Glutamatergic neuron (in vitro differentiated cells): ENCODE results near the gene PCDHA12. TPM values are rescaled to one million over a fixed set of nuclear protein-coding genes. Genes with fewer than 3 reads are reported as not detected.
A peak's percentile ranks its signal among the peaks of the same experiment; 100 is the strongest.
"Not testable (repeated sequence)": the region's sequence is repeated elsewhere in the genome, so short reads cannot be mapped to it uniquely, and the experiment has no call there.

ENCODE experiments used
- DNase-seq: peaks from one replicate; pipeline ENCODE4 v3.0.0; 2022
- H3K27ac Mint-ChIP-seq: one replicate; pipeline ENCODE4 v1.8.0; 2020; ENCODE audit warnings: mild to moderate bottlenecking, mixed read lengths, inconsistent platforms; ENCODE audit not compliant: unreplicated experiment
- H3K27me3 Mint-ChIP-seq: one replicate; pipeline ENCODE4 v1.8.0; 2020; ENCODE audit warnings: mild to moderate bottlenecking, moderate library complexity, mixed read lengths, inconsistent platforms; ENCODE audit not compliant: unreplicated experiment
- H3K36me3 Mint-ChIP-seq: one replicate; pipeline ENCODE4 v1.8.0; 2020; ENCODE audit warnings: mild to moderate bottlenecking, mixed read lengths, inconsistent platforms; ENCODE audit not compliant: unreplicated experiment
- H3K4me1 Mint-ChIP-seq: one replicate; pipeline ENCODE4 v1.8.0; 2020; ENCODE audit warnings: mild to moderate bottlenecking, low read depth, mixed read lengths, inconsistent platforms; ENCODE audit not compliant: unreplicated experiment
- H3K4me3 Mint-ChIP-seq: one replicate; pipeline ENCODE4 v1.8.0; 2020; ENCODE audit warnings: mild to moderate bottlenecking, mixed read lengths, inconsistent platforms; ENCODE audit not compliant: unreplicated experiment
- H3K9me3 Mint-ChIP-seq: one replicate; pipeline ENCODE4 v1.8.0; 2020; ENCODE audit warnings: mild to moderate bottlenecking, moderate library complexity, mixed read lengths, inconsistent platforms; ENCODE audit not compliant: unreplicated experiment
- CTCF ChIP-seq: fragments of 200-600 bp; sonication (generic); IDR thresholded peaks from one replicate; pipeline ENCODE4 v1.5.0; 2021; ENCODE audit not compliant: partially characterized antibody, unreplicated experiment
- total RNA-seq: library from RNA; stranded (reverse); fragmentation: NEBNext Ultra II Directional; extraction: Animal tissue kit (Norgen Biotek cat#: 25700); gene quantifications from one replicate; pipeline ENCODE4 v1.2.1, GENCODE V29; 2021; ENCODE audit not compliant: unreplicated experiment

PCDHA12 gene
- total RNA-seq, 1 donor from 2014 or later = 32.4 TPM

DNA sequence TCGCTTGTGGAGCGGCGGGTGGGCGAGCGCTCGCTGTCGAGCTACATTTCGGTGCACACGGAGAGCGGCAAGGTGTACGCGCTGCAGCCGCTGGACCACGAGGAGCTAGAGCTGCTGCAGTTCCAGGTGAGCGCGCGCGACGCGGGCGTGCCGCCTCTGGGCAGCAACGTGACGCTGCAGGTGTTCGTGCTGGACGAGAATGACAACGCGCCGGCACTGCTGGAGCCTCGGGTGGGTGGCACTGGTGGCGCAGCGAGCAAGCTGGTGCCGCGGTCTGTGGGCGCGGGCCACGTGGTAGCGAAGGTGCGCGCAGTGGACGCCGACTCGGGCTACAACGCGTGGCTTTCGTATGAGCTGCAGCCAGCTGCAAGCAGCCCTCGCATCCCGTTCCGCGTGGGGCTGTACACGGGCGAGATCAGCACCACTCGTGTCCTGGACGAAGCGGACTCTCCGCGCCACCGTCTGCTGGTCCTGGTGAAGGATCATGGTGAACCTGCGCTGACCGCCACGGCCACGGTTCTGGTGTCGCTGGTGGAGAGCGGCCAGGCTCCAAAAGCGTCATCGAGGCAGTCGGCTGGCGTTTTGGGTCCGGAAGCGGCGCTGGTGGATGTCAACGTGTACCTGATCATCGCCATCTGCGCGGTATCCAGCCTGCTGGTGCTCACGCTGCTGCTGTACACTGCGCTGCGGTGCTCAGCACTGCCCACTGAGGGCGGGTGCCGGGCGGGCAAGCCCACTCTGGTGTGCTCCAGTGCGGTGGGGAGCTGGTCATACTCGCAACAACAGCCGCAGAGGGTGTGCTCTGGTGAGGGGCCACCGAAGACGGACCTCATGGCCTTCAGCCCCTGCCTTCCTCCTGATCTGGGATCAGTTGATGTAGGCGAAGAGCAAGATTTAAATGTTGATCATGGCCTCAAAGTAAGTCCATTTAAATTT, 32.0 kb upstream of the PCDHA12 start:
- H3K36me3 Mint-ChIP-seq = peaks cover 49% of the 10 kb centered on the region

DNA sequence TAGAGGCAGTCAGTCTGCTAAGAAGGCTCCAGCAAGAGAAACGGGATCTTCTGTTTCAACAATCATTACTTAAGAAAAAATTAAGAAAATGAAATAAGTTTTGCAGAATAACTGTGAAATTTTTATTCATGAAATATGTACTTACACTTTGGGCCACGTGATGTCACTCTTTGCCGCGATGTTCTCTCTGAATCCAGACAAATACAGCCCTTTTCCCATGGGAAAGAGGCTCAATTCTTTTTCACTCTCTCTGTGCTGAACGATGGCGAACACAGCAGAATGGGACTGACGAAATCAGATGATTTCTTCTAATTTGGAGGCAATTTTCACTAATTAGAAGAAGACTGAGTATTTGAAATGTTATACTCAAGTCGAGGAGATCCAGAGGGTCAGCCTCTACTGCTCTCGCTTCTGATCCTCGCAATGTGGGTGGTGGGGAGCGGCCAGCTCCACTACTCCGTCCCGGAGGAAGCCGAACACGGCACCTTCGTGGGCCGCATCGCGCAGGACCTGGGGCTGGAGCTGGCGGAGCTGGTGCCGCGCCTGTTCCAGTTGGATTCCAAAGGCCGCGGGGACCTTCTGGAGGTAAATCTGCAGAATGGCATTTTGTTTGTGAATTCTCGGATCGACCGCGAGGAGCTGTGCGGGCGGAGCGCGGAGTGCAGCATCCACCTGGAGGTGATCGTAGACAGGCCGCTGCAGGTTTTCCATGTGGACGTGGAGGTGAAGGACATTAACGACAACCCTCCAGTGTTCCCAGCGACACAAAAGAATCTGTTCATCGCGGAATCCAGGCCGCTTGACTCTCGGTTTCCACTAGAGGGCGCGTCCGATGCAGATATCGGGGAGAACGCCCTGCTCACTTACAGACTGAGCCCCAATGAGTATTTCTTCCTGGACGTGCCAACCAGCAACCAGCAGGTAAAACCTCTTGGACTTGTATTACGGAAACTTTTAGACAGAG, 26.7 kb upstream of the PCDHA12 start, which contains the start of gene PCDHA9:
PCDHA9 (plus strand) TSS at position 244 of the 964 bp plus-strand sequence; CDS start at position 358, 114 bp downstream.
- H3K36me3 Mint-ChIP-seq = peaks cover 34% of the 10 kb centered on the region
- peaks cover 10% of the 10 kb centered on the region for H3K9me3 Mint-ChIP-seq
- peak within 1 kb of the TSS; percentile 91 for H3K4me3 Mint-ChIP-seq
- DNase-seq, H3K4me1 Mint-ChIP-seq, H3K27me3 Mint-ChIP-seq: not testable (repeated sequence)
- peak within 1 kb of the TSS; percentile 91 for H3K27ac Mint-ChIP-seq

More for the DNA sequence above, 32.0 kb upstream of the PCDHA12 start:
- Mint-ChIP-seq H3K27me3 (peaks cover 4% of the 10 kb centered on the region), H3K9me3 (peaks cover 9% of the 10 kb centered on the region), H3K4me1 (peaks cover 5% of the 10 kb centered on the region), H3K27ac (no peak overlapping the region), H3K4me3 (no peak overlapping the region)
- no peak for TF ChIP-seq CTCF
- DNase-seq = no peak

GRCh38 chr5:140849831-140850634, 25.1 kb upstream of the PCDHA12 start:
- Mint-ChIP-seq H3K9me3 (peaks cover 10% of the 10 kb centered on the region), H3K36me3 (peaks cover 29% of the 10 kb centered on the region)
- H3K4me3 Mint-ChIP-seq, H3K27ac Mint-ChIP-seq, DNase-seq, H3K27me3 Mint-ChIP-seq, H3K4me1 Mint-ChIP-seq: not testable (repeated sequence)

DNA sequence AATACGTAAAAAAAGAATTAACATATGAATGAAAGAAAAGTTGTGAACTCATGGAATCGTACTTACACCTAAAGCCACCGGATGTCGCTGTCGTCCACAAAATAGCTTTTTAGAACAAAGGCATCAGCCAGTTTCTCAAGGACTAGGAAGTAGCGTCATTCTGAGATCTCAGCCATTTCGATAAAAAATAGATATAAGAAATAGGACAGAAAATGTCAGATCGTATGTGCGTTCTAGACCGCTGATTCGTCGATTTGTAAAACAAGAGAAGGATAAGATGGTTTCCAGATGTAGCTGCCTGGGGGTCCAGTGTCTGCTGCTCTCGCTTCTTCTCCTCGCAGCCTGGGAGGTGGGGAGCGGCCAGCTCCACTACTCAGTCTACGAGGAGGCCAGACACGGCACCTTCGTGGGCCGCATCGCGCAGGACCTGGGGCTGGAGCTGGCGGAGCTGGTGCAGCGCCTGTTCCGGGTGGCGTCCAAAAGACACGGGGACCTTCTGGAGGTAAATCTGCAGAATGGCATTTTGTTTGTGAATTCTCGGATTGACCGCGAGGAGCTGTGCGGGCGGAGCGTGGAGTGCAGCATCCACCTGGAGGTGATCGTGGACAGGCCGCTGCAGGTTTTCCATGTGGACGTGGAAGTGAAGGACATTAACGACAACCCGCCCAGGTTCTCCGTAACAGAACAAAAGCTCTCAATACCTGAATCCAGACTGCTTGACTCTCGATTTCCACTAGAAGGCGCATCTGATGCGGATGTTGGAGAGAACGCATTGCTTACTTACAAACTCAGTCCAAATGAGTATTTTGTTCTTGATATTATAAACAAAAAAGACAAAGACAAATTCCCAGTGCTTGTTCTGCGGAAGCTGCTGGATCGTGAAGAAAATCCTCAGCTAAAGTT, 19.1 kb upstream of the PCDHA12 start, which contains the start of gene PCDHA10:
PCDHA10 (plus strand) TSS at position 126 of the 903 bp plus-strand sequence; CDS start at position 278, 152 bp downstream.
- no peak for DNase-seq
- H3K4me3 Mint-ChIP-seq = peak within 1 kb of the TSS; percentile 86
- peaks cover 48% of the 10 kb centered on the region for H3K36me3 Mint-ChIP-seq

More for the DNA sequence above, 19.1 kb upstream of the PCDHA12 start, which contains the start of gene PCDHA10:
- peaks cover 10% of the 10 kb centered on the region for H3K27me3 Mint-ChIP-seq
- H3K27ac Mint-ChIP-seq = peak within 1 kb of the TSS; percentile 99
- peaks cover 8% of the 10 kb centered on the region for H3K4me1 Mint-ChIP-seq
- peaks cover 24% of the 10 kb centered on the region for H3K9me3 Mint-ChIP-seq
- peak; percentile 57 for TF ChIP-seq CTCF
